NCI-H187 (cell line): ENCODE results near the gene PEX11B.

Experiments used
- DNase-seq, 2 experiments: peaks; one replicate each; lab custom pipeline; 2025; lab: John Stamatoyannopoulos, UW

The PEX11B gene, protein sequence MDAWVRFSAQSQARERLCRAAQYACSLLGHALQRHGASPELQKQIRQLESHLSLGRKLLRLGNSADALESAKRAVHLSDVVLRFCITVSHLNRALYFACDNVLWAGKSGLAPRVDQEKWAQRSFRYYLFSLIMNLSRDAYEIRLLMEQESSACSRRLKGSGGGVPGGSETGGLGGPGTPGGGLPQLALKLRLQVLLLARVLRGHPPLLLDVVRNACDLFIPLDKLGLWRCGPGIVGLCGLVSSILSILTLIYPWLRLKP

DNA sequence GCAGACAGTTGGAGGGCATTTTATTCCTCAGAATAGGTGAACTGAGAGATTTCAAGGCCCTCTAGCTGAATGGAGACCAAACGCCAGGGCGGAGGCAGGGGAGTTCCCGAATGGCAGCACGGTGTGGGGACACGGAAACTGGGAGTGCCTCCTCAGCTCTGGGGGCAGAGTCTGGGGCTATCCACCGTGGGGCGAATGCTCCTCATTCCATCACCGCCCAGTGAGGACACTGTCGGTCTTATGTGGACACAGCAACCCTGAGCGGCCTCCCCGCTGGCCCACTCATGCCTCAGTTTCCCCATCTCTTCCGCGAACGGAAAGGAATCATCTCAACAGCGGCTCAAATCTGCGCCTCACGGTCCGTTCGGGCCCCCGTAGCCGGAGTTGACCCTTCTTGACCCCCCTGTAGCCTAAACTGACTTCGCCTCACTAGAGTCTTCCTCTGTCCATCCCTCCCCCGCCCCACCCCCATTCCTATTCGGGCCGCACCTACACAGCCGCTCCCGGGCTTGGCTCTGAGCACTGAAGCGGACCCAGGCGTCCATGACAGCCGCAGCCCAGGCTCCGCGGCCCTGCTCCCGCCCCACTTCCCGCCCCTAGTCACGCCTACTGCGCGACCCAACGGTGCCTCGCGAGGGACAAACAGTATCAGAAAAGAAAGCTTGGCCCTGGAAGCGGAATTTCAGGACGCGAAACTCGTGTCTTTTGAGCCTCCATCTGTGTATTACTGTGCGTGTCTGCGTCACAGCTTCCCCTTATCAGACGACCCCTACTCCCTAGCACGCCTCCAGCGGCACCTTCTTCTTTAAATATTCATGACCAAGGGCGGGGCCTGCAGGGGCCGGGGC, at the start of gene PEX11B:
TSS of gene PEX11B (minus strand) at position 574 of the 848 bp plus-strand sequence. CDS start at position 545, 29 bp downstream.
- peak; percentile 96 to 98 for DNase-seq

- no peak for DNase-seq
Observed at GRCh38 chr1:145967288-145967687, 48.8 kb upstream of the PEX11B start.

GRCh38 chr1:145965119-145965744, 46.7 kb upstream of the PEX11B start:
- no peak for DNase-seq

GRCh38 chr1:145964328-145965118, 46.0 kb upstream of the PEX11B start, which contains the start of the genes ANKRD34A and POLR3GL:
TSS of gene ANKRD34A (minus strand) at chr1:145964575. CDS start at chr1:145961759, 2,816 bp downstream.
TSS of gene POLR3GL (plus strand) at chr1:145964690. CDS start at chr1:145974866, 10,176 bp downstream.
- peak; percentile 94 to 96 for DNase-seq

DNA sequence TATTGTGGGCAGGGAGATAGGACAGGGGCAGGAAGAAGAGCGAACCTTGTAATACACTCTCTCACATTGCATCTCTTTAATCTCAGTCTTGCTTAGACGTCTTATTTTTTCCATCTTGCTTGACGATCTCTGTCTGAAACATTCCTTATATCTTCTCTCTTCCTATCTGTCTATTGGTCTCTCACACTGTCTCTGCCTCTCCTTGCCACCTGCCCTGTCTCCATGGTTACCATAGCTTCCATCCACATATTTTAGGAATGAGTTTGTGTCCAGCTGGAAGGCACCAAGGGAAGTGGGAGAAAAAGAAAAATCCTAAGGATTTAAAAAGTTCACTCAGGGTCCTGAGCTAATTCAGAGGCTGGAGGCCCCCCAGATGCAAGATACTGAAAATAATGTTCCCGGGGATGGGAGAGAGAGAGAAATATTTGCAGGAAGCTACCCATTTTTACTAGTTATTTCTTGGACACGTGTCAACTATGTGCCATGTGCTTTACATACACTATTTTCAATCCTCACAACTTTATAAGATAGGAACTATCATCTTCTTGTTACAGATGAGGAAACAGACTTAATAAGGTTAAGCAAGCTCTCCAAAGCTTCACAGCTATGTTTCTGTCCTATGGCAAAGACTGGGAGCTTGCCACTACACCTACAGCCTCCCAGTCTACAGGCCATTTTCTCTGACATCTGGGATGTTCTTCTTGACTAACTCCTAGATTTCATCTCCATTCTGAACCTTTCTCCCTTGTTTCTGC, 44.9 kb upstream of the PEX11B start:
- peak; percentile 29 to 73 for DNase-seq

DNA sequence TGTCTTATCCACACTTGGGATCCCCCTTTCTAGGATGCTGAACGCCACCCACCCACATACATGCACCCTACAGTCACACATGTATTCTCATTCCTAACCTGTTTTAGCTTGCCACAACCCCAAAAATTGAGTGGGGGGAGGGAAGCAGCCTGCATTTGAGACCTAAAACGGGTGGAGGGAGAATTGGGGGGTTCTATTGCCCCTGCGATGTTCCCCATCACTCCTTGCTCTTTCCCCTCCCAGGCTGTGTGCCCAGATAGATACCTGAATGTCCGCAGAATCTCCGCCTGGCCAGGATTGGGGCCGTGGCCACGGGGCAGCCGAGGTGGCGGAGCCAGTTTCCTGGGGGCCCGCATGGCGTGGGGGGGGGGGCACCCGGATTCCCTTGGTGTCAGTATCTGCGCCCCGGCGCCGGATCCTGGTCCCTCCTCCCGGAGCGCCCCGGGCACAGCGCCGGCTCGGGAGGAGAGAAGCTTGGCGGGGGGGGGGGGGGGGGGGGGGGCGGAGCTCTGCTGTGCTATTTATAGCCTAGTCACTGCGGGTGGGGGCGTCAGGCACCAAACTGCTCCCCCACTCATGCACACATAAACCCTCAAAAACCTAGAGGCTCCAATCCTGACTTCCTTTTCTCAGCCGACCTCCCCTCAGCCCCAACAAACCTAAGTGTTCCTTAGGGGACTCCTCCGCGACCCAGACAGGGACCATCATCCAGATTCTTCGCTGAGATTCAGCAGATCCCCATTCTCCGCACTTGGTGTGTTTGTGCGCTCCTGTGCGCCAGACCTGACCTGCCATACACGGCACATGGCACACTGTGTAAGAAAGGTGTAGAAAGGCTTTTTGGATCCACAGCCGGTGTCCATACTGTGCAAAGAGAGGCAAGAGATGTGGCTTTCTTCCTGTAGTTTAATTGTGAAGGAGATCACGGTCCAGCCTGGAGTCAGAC, 43.9 kb upstream of the PEX11B start:
- peak in 1 of 2 experiments; percentile 77 for DNase-seq

DNA sequence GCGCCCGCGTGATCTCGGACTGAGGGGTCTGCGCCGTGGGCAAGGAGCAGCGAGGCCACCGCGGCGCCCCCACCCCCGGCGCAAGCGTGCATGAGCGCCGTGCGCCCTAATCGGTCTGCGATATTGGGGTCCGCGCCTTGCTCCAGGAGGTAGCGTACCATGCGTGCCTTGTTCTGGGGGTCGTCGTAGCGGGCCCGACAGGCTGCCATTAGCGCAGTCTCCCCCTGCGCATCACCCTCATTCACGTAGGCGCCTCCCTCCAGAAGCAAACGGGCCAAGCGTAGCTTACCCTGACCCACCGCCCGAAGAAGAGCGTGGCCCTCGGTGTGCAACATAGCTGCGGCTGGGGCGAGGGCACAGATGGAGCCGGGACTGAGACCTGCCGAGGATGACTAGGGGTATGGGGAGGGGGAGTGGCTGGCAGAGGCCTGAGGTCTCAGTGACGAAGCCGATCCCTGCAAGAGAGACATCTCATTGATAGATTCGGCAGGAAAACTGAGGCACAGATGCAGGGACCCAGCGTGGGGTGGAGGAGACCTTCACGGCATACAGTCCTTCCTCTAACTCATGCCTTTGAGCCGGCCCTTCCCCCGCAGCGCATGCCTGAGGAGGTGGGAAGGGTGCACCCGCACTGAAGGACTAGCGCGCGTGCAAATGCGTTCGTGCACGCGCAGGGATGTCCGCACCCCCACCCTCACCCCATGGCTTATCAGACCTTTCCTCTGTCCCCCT, 43.1 kb upstream of the PEX11B start:
- peak; percentile 41 to 57 for DNase-seq

GRCh38 chr1:145961109-145961424, 42.5 kb upstream of the PEX11B start:
- no peak for DNase-seq

- peak; percentile 53 to 66 for DNase-seq
Observed at GRCh38 chr1:145960468-145961108, 42.1 kb upstream of the PEX11B start.

DNA sequence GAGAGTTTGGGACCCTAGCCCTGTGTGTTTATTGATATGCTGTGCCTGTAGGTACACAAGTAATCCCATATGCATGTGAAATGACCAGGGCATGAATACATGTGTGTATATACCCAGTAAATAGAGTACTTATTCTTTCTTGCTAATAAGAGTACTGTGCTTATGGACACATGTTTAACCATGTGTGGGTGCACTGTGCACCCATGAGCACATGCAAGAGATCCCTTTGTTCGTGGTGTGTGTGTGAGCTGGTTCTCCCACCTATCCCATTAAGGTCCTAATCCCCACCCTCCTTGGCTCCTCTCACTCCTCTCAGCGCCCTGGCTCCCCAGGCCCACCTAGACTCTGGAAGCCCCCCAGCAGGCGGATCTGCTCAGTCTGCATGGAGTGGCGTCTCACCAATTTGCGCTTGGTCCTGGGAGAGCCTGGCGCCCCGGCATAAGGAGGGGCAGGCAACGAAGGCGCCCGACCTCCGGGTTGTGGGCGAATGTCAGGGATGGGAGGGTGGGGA, 41.5 kb upstream of the PEX11B start:
- DNase-seq = no peak

- DNase-seq = no peak
Observed at GRCh38 chr1:145959333-145959732, 40.8 kb upstream of the PEX11B start.

DNA sequence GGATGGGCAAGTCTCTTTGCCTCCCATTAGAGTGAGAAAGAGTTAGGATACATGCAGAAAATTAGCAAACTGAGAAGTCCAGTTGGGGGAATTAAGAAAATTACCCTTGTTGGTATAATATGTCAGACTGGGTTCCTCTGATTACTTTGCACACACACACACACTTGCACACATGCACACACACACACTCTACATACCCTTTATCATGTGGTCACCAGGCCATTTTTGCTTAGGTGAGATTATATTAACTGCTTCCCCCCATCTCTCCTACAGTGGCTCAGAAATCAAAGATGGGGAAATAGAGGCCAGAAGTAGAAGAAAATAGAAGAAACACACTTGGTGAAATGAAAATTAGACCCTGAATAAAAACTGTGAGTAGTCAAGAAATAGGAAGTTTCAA, 40.2 kb upstream of the PEX11B start:
- no peak for DNase-seq

DNA sequence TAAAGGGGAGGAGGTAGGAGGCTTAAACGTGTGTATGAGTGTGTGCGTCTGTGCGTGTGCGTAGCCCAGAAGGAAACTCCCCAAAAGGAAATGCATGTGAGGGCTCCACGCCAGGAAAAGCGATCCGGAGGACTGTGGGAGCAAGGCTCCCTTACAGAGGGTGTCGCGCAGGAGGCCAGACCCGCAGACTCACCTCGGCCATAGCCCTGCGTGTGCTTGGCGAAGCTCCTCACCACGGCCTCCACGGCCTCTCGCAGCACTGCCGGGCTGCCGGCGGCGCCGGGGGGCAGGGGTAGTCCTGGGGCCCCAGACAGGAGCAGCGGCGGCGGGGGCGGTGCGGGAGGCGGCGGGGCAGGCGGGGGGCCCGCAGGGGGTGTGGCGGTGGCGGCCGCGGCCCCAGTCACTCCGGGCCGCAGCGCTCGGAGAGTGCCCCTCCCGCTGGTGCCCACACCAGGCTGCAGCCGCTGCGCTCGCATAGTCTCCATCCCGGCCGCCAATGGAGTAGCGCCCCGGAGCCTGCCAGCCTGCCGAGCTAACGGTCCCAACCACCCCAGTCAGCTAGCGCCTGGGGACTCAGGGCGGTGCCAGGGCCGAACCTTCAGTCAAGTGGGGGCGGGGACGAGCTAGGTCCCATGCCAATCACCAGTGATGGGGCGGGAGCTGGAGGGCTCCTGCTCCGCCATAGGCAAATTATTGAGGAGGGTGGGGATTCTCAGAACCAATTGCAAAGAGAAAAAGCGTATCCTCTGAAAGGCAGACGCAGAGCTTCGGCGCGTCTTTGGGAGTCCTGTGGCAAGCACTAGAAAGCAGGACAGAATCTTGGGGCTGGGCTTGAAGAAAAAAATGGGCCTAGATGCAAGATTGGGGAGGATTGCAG, 39.2 kb upstream of the PEX11B start, which contains the start of gene LIX1L:
TSS of gene LIX1L (minus strand) at position 575 of the 877 bp plus-strand sequence. CDS start at position 485, 90 bp downstream.
- peak; percentile 98 to 99 for DNase-seq

GRCh38 chr1:145956781-145957442, 38.4 kb upstream of the PEX11B start:
- DNase-seq = no peak

DNA sequence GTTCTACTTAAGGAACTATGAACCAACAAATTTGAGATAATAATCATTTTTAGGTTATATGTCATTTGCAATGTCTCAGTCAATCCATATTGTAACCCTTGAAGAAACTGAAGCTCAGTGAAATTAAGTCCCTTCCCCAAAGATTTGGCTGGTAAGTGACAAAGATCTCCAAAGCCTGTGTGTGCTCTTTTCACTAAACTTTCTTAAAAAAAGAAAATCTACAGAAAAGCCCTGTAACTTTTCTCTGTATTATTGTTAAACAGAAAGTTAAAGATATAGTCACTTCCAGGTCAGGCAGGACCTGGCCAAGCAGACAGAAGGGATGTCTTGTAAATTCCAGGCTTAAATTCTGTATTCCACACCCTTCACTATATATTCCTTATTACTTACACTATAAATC, 37.8 kb upstream of the PEX11B start:
- no peak for DNase-seq

- no peak for DNase-seq
Observed at GRCh38 chr1:145955436-145955835, 36.9 kb upstream of the PEX11B start.

DNA sequence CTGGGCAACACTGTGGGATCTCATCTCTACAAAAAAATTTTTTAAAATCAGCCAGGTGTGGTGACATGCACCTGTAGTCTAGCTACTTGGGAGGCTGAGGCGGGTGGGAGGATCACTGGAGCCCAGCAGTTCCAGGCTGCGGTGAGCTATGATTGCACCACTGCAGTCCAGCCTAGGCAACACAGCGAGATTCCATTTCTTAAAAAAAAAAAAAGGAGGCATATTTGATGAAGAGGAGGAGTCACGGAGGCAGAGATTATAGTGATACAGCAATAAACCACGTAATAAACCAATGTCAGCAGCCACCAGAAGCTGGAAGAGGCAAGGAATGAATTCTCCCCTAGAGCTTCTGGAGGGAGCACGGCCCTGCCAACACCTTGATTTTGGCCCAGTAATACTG, 35.3 kb upstream of the PEX11B start:
- DNase-seq = no peak
